ENCODE results near the gene EGFR.

DNA sequence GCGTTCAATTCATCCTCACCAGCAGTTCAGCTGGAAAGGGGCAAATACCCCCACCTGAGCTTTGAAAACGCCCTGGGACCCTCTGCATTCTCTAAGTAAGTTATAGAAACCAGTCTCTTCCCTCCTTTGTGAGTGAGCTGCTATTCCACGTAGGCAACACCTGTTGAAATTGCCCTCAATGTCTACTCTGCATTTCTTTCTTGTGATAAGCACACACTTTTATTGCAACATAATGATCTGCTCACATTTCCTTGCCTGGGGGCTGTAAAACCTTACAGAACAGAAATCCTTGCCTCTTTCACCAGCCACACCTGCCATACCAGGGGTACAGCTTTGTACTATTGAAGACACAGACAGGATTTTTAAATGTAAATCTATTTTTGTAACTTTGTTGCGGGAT lies 190.5 kb downstream of the EGFR start:
- TF ChIP-seq, protein P1, sequence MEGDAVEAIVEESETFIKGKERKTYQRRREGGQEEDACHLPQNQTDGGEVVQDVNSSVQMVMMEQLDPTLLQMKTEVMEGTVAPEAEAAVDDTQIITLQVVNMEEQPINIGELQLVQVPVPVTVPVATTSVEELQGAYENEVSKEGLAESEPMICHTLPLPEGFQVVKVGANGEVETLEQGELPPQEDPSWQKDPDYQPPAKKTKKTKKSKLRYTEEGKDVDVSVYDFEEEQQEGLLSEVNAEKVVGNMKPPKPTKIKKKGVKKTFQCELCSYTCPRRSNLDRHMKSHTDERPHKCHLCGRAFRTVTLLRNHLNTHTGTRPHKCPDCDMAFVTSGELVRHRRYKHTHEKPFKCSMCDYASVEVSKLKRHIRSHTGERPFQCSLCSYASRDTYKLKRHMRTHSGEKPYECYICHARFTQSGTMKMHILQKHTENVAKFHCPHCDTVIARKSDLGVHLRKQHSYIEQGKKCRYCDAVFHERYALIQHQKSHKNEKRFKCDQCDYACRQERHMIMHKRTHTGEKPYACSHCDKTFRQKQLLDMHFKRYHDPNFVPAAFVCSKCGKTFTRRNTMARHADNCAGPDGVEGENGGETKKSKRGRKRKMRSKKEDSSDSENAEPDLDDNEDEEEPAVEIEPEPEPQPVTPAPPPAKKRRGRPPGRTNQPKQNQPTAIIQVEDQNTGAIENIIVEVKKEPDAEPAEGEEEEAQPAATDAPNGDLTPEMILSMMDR (IDR thresholded peaks at IDR 0.05; ENCODE audit: borderline replicate concordance, extremely low read depth, low read length, poor library complexity, severe bottlenecking): no peak
- TF ChIP-seq EZH2 (IDR thresholded peaks at IDR 0.05; ENCODE audit: borderline replicate concordance, low read depth, low read length, severe bottlenecking): no peak
